IMR-90 (cell line): ENCODE data around the gene HOOK1.

Experiments used
- CEBPB ChIP-seq: IDR thresholded peaks from 2 replicates; pipeline ENCODE4 v1.6.1; 2012; ENCODE audit warnings: low read depth, low read length, improper control_type of control experiment
- CHD1 ChIP-seq: IDR thresholded peaks from 2 replicates; pipeline ENCODE4 v1.6.1; 2012; ENCODE audit warnings: low read depth, low read length, improper control_type of control experiment
- FOS ChIP-seq: fragments of 150-350 bp; IDR thresholded peaks from 2 replicates; pipeline ENCODE4 v1.6.1; 2016; ENCODE audit warnings: low read depth, low read length
- MAFK ChIP-seq: IDR thresholded peaks from 2 replicates; pipeline ENCODE4 v1.6.1; 2012; ENCODE audit warnings: low read depth, low read length, improper control_type of control experiment
- POLR2A ChIP-seq: IDR thresholded peaks from 2 replicates; pipeline ENCODE4 v1.6.1; 2012; ENCODE audit warnings: mild to moderate bottlenecking, low read depth, low read length
- RAD21 ChIP-seq: IDR thresholded peaks from 2 replicates; pipeline ENCODE4 v1.6.1; 2012; ENCODE audit warnings: low read length, improper control_type of control experiment
- RCOR1 ChIP-seq: IDR thresholded peaks from 2 replicates; pipeline ENCODE4 v1.6.1; 2012; ENCODE audit warnings: mild to moderate bottlenecking, low read length, improper control_type of control experiment; ENCODE audit not compliant: insufficient replicate concordance
- SMC3 ChIP-seq: fragments of 150-350 bp; IDR thresholded peaks from 2 replicates; pipeline ENCODE4 v1.6.1; 2016; ENCODE audit warnings: low read depth, mild to moderate bottlenecking, antibody characterized with exemption, low read length, moderate library complexity
- TF ChIP-seq, protein P1 (sequence below): conservative IDR thresholded peaks from 2 replicates; pipeline ENCODE4 v1.5.1; 2012; ENCODE audit warnings: mild to moderate bottlenecking, low read depth, low read length, improper control_type of control experiment
- TF ChIP-seq, protein P2 (sequence below): fragments of 150-350 bp; IDR thresholded peaks from 2 replicates; pipeline ENCODE4 v1.6.1; 2017; ENCODE audit warnings: mild to moderate bottlenecking, antibody characterized with exemption, low read length, low read depth

DNA sequence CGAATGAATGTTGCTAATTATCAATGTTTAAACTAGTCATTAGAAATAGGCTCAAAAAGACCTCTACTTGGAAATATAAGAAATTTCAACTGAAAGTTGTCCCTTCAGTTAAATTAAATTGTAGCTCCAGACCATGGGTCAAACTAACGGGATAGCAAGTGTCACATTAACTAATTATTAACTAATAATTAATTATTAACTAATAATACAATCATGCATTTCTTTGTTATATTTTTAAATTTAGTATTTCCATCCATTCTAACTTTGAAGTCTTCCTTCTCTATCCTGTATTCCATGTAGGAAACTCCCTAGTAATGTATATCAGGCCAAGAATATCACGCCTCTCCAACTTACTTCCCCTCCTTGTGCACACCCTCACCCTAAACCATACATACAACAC, 43.4 kb upstream of the HOOK1 start:
- no peak for TF ChIP-seq RCOR1
- no peak for TF ChIP-seq MAFK
- TF ChIP-seq, protein P1, sequence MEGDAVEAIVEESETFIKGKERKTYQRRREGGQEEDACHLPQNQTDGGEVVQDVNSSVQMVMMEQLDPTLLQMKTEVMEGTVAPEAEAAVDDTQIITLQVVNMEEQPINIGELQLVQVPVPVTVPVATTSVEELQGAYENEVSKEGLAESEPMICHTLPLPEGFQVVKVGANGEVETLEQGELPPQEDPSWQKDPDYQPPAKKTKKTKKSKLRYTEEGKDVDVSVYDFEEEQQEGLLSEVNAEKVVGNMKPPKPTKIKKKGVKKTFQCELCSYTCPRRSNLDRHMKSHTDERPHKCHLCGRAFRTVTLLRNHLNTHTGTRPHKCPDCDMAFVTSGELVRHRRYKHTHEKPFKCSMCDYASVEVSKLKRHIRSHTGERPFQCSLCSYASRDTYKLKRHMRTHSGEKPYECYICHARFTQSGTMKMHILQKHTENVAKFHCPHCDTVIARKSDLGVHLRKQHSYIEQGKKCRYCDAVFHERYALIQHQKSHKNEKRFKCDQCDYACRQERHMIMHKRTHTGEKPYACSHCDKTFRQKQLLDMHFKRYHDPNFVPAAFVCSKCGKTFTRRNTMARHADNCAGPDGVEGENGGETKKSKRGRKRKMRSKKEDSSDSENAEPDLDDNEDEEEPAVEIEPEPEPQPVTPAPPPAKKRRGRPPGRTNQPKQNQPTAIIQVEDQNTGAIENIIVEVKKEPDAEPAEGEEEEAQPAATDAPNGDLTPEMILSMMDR: no peak
- no peak for TF ChIP-seq RAD21
- TF ChIP-seq POLR2A: no peak
- no peak for TF ChIP-seq CEBPB
- TF ChIP-seq FOS: no peak
- TF ChIP-seq CHD1: no peak
- TF ChIP-seq, protein P2, sequence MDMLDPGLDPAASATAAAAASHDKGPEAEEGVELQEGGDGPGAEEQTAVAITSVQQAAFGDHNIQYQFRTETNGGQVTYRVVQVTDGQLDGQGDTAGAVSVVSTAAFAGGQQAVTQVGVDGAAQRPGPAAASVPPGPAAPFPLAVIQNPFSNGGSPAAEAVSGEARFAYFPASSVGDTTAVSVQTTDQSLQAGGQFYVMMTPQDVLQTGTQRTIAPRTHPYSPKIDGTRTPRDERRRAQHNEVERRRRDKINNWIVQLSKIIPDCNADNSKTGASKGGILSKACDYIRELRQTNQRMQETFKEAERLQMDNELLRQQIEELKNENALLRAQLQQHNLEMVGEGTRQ: no peak
- no peak for TF ChIP-seq SMC3
